HepG2 (cell line): ENCODE results near the gene PRR22. TPM values are rescaled to one million over a fixed set of nuclear protein-coding genes. Genes with fewer than 3 reads are reported as not detected.

Experiments used
- HMG20B ChIP-seq: conservative IDR thresholded peaks from 2 replicates; pipeline ENCODE4 v1.6.1; 2016; ENCODE audit warnings: missing genetic modification reagents, missing compliant biosample characterization
- HOXA7 ChIP-seq: sonication (generic); formaldehyde crosslinking; IDR thresholded peaks from 2 replicates; pipeline ENCODE4 v1.8.1; 2022; ENCODE audit warnings: mild to moderate bottlenecking, missing genetic modification reagents, moderate library complexity
- NFE2L2 ChIP-seq: fragments of 150-350 bp; IDR thresholded peaks from 2 replicates; pipeline ENCODE4 v1.6.1; 2014; ENCODE audit warnings: low read length
- NR1H2 ChIP-seq: sonication (generic); formaldehyde crosslinking; IDR thresholded peaks from 2 replicates; pipeline ENCODE4 v1.8.1; 2022; ENCODE audit warnings: low read depth, missing genetic modification reagents, borderline replicate concordance
- PHF20 ChIP-seq: sonication (generic); formaldehyde crosslinking; IDR thresholded peaks from 2 replicates; pipeline ENCODE4 v1.5.0; 2020; ENCODE audit warnings: mild to moderate bottlenecking, missing genetic modification reagents
- SNAPC2 ChIP-seq: sonication (generic); formaldehyde crosslinking; IDR thresholded peaks from 2 replicates; pipeline ENCODE4 v1.8.1; 2022; ENCODE audit warnings: mild to moderate bottlenecking, missing genetic modification reagents
- TCF12 ChIP-seq, 2 experiments: fragments of 450-650 bp in 1 of 2; sonication (generic) in 1 of 2; formaldehyde crosslinking in 1 of 2; IDR thresholded peaks; 2 replicates each; pipeline versions ENCODE4 v1.6.1 to v1.8.0; 2017 to 2022; ENCODE audit warnings: antibody characterized with exemption in 1 of 2, mild to moderate bottlenecking in 1 of 2, missing genetic modification reagents in 1 of 2, moderate library complexity in 1 of 2
- THYN1 ChIP-seq: sonication (generic); formaldehyde crosslinking; IDR thresholded peaks from 2 replicates; pipeline ENCODE4 v1.8.1; 2023; ENCODE audit warnings: low read depth, mild to moderate bottlenecking, moderate library complexity, missing genetic modification reagents, borderline replicate concordance
- ZBTB7B ChIP-seq: sonication (generic); formaldehyde crosslinking; IDR thresholded peaks from 2 replicates; pipeline ENCODE4 v1.4.0; 2020; ENCODE audit warnings: missing genetic modification reagents
- ZNF280D ChIP-seq: sonication (generic); formaldehyde crosslinking; IDR thresholded peaks from 2 replicates; pipeline ENCODE4 v1.5.1; 2020; ENCODE audit warnings: mild to moderate bottlenecking, missing genetic modification reagents
- ZNF331 ChIP-seq: sonication (generic); formaldehyde crosslinking; IDR thresholded peaks from 2 replicates; pipeline ENCODE4 v1.4.0; 2020; ENCODE audit warnings: missing genetic modification reagents
- ZNF629 ChIP-seq: sonication (generic); formaldehyde crosslinking; conservative IDR thresholded peaks from 2 replicates; pipeline ENCODE4 v1.5.0; 2020; ENCODE audit warnings: missing genetic modification reagents
- polyA plus RNA-seq, 8 experiments: library from polyadenylated mRNA; depleted of rRNA in 3 of 8; stranded (reverse) in 7 of 8; unstranded in 1 of 8; fragments of >200 nt; fragmentation: Illumina TruSeq in 4 of 8; extraction: Trizol in 4 of 8; gene quantifications; 2 replicates each; pipeline versions ENCODE4 v1.2.1 to v1.2.3, GENCODE V29; 2011 to 2016; ENCODE audit warnings: low read depth in 4 of 8, missing spikeins in 1 of 8, mixed read lengths in 1 of 8; ENCODE audit not compliant: insufficient read depth in 1 of 8
- total RNA-seq, 5 experiments: library from RNA; depleted of rRNA; stranded (reverse); fragments of >200 nt; fragmentation: Illumina TruSeq; extraction: Trizol; gene quantifications; 2 replicates each; pipeline ENCODE4 v1.2.3, GENCODE V29; 2016; ENCODE audit warnings: low read depth in 1 of 5
- TF ChIP-seq, protein P1 (sequence below): IDR thresholded peaks from 2 replicates; pipeline ENCODE4 v1.6.1; 2016; ENCODE audit warnings: mild to moderate bottlenecking
- TF ChIP-seq, protein P2 (sequence below): sonication (generic); formaldehyde crosslinking; IDR thresholded peaks from 2 replicates; pipeline ENCODE4 v1.5.1; 2020; ENCODE audit warnings: mild to moderate bottlenecking, missing genetic modification reagents, moderate library complexity
- TF ChIP-seq, protein P3 (sequence below): conservative IDR thresholded peaks from 2 replicates; pipeline ENCODE4 v1.6.1; 2018; ENCODE audit warnings: missing genetic modification reagents
- TF ChIP-seq, protein P4 (sequence below): sonication (generic); formaldehyde crosslinking; conservative IDR thresholded peaks from 2 replicates; pipeline ENCODE4 v1.8.0; 2022; ENCODE audit warnings: mild to moderate bottlenecking, moderate library complexity, missing genetic modification reagents

PRR22 gene
- total and polyA plus RNA-seq, 2 of the 13 experiments (the other 11 are each of a cell fraction or from before 2014, with no cell fraction given) = 0.84 to 2.3 TPM

DNA sequence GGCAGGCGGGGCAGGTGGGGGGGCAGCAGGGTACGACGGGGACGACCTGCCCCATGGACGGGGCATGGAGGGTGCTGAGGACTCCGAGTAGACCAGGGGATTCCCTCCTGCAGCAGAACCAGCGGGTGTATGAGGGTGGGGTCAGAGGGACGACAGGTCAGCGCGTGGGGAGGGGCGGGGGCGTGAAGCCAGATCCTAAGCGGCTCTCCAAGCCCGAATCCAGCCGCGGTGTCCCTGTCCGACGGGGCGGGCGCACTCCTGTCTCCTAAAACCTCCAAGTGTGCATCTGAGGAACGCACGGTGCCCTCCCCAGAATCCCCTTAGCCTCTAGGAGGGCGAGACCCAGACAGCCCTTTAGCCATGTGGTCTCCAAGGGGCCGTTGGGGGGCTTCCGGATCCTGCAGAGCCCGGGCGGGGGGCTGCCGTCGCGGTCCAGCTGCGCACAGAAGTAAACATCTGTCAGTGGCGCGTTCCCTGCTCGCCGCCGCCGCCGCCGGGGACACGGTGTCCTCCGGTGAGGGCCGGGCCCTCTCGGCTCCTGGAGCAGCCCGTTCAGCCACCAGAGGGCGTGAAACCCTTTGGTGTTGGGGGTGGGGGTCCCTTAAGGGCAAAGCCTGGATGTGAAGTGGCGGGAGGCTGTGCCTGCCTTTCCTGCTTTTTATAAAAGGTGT, 21.1 kb upstream of the PRR22 start (continued):
- no peak for TF ChIP-seq TCF12 (IDR thresholded peaks at IDR 0.05)
- TF ChIP-seq TCF12 (CRISPR knock-in tag; IDR thresholded peaks at IDR 0.05) = 0 out of 2 replicates have a peak, but pooled peaks have one; percentile 61
- TF ChIP-seq, protein P1, sequence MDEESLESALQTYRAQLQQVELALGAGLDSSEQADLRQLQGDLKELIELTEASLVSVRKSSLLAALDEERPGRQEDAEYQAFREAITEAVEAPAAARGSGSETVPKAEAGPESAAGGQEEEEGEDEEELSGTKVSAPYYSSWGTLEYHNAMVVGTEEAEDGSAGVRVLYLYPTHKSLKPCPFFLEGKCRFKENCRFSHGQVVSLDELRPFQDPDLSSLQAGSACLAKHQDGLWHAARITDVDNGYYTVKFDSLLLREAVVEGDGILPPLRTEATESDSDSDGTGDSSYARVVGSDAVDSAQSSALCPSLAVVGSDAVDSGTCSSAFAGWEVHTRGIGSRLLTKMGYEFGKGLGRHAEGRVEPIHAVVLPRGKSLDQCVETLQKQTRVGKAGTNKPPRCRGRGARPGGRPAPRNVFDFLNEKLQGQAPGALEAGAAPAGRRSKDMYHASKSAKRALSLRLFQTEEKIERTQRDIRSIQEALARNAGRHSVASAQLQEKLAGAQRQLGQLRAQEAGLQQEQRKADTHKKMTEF (CRISPR knock-in tag) = peak; percentile 64; the same call in 1 of the 2 replicates
- no peak for TF ChIP-seq SNAPC2
- peak; percentile 82; the same call in 1 of the 2 replicates for TF ChIP-seq ZBTB7B (CRISPR knock-in tag)
- TF ChIP-seq PHF20 (CRISPR knock-in tag) = 0 out of 2 replicates have a peak, but pooled peaks have one; percentile 34
- TF ChIP-seq NR1H2 = no peak
- TF ChIP-seq, protein P2, sequence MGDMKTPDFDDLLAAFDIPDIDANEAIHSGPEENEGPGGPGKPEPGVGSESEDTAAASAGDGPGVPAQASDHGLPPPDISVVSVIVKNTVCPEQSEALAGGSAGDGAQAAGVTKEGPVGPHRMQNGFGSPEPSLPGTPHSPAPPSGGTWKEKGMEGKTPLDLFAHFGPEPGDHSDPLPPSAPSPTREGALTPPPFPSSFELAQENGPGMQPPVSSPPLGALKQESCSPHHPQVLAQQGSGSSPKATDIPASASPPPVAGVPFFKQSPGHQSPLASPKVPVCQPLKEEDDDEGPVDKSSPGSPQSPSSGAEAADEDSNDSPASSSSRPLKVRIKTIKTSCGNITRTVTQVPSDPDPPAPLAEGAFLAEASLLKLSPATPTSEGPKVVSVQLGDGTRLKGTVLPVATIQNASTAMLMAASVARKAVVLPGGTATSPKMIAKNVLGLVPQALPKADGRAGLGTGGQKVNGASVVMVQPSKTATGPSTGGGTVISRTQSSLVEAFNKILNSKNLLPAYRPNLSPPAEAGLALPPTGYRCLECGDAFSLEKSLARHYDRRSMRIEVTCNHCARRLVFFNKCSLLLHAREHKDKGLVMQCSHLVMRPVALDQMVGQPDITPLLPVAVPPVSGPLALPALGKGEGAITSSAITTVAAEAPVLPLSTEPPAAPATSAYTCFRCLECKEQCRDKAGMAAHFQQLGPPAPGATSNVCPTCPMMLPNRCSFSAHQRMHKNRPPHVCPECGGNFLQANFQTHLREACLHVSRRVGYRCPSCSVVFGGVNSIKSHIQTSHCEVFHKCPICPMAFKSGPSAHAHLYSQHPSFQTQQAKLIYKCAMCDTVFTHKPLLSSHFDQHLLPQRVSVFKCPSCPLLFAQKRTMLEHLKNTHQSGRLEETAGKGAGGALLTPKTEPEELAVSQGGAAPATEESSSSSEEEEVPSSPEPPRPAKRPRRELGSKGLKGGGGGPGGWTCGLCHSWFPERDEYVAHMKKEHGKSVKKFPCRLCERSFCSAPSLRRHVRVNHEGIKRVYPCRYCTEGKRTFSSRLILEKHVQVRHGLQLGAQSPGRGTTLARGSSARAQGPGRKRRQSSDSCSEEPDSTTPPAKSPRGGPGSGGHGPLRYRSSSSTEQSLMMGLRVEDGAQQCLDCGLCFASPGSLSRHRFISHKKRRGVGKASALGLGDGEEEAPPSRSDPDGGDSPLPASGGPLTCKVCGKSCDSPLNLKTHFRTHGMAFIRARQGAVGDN = peak; percentile 85
- 0 out of 2 replicates have a peak, but pooled peaks have one; percentile 37 for TF ChIP-seq HMG20B
- TF ChIP-seq ZNF331 (CRISPR knock-in tag) = peak; percentile 36; the same call in 1 of the 2 replicates
- TF ChIP-seq ZNF280D (CRISPR knock-in tag) = peak; percentile 73; the same call in 1 of the 2 replicates
- TF ChIP-seq ZNF629 (CRISPR knock-in tag) = 0 out of 2 replicates have a peak, but pooled peaks have one; percentile 24
- no peak for TF ChIP-seq NFE2L2
- TF ChIP-seq, protein P3, sequence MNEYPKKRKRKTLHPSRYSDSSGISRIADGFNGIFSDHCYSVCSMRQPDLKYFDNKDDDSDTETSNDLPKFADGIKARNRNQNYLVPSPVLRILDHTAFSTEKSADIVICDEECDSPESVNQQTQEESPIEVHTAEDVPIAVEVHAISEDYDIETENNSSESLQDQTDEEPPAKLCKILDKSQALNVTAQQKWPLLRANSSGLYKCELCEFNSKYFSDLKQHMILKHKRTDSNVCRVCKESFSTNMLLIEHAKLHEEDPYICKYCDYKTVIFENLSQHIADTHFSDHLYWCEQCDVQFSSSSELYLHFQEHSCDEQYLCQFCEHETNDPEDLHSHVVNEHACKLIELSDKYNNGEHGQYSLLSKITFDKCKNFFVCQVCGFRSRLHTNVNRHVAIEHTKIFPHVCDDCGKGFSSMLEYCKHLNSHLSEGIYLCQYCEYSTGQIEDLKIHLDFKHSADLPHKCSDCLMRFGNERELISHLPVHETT = peak; percentile 76; the same call in 1 of the 2 replicates
- TF ChIP-seq HOXA7 (CRISPR knock-in tag) = no peak
- TF ChIP-seq THYN1 = no peak
- TF ChIP-seq, protein P4, sequence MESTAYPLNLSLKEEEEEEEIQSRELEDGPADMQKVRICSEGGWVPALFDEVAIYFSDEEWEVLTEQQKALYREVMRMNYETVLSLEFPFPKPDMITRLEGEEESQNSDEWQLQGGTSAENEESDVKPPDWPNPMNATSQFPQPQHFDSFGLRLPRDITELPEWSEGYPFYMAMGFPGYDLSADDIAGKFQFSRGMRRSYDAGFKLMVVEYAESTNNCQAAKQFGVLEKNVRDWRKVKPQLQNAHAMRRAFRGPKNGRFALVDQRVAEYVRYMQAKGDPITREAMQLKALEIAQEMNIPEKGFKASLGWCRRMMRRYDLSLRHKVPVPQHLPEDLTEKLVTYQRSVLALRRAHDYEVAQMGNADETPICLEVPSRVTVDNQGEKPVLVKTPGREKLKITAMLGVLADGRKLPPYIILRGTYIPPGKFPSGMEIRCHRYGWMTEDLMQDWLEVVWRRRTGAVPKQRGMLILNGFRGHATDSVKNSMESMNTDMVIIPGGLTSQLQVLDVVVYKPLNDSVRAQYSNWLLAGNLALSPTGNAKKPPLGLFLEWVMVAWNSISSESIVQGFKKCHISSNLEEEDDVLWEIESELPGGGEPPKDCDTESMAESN (CRISPR knock-in tag) = peak; percentile 61
